Right cardiac atrium (tissue), 5 donors: Measurements from ENCODE around the gene ZNF438. TPM values are rescaled to one million over a fixed set of nuclear protein-coding genes. Genes with fewer than 3 reads are reported as not detected.

Source experiments
- ATAC-seq, 2 donors: fragments of 200-7000 bp; cut with Tn5 transposase; one replicate each; pipeline versions ENCODE4 v1.8.0 to v1.9.1; 2020; ENCODE audit warnings: moderate library complexity in 2 of 2, mild to moderate bottlenecking in 1 of 2
- DNase-seq, 3 donors: peaks; one replicate each; pipeline ENCODE4 v3.0.0-alpha.2; 2020
- H3K27ac ChIP-seq: one replicate; pipeline ENCODE4 v1.5.1; 2013; ENCODE audit warnings: mild to moderate bottlenecking, low read length, control low read depth, moderate library complexity
- H3K27me3 ChIP-seq: one replicate; pipeline ENCODE4 v1.6.1; 2013; ENCODE audit not compliant: control insufficient read depth, insufficient read depth
- H3K4me1 ChIP-seq: one replicate; pipeline ENCODE4 v1.6.1; 2013; ENCODE audit warnings: low read length; ENCODE audit not compliant: control insufficient read depth, insufficient read depth
- H3K4me3 ChIP-seq: one replicate; pipeline ENCODE4 v1.5.1; 2013; ENCODE audit warnings: low read length, control low read depth
- H3K9me3 ChIP-seq: one replicate; pipeline ENCODE4 v1.6.1; 2013; ENCODE audit warnings: low read length; ENCODE audit not compliant: control insufficient read depth
- WGBS: extraction: QIAGEN DNeasy Blood & Tissue Kit; methylation state at CpG from one replicate; pipeline ENCODE4 v1.1.7; 2013; 5-methylcytosine and 5-hydroxymethylcytosine counted together
- intact Hi-C, 4 donors: fragments of 100-400 bp; cut with DNase I; formaldehyde crosslinking; loops; one replicate each; pipeline versions ENCODE4 v1.11.0 to v1.14.0; 2022 to 2023
- polyA plus RNA-seq: library from polyadenylated mRNA; stranded (reverse); fragments of 200-250 nt; gene quantifications from one replicate; pipeline ENCODE4 v1.2.3, GENCODE V29; 2013
- total RNA-seq, 4 donors: library from RNA; stranded (reverse); fragmentation: NEBNext Ultra II Directional; extraction: Animal tissue kit (Norgen Biotek cat#: 25700); gene quantifications; one replicate each; pipeline ENCODE4 v1.2.1, GENCODE V29; 2021
- donor health status: healthy with polysubstance abuse.
- donor health status: DM: no; HTN: yes; CAD: no.
- donor health status: DM: no; HTN: no; CAD: no.
- donor health status: DM: no; HTN: yes; CAD: no; lungs with severe emphysema.
- donor health status: DM: yes; HTN: yes; CAD: no.

ZNF438 gene
- total and polyA plus RNA-seq, 5 donors: 14.9 to 17.1 (median 15.6) TPM

DNA sequence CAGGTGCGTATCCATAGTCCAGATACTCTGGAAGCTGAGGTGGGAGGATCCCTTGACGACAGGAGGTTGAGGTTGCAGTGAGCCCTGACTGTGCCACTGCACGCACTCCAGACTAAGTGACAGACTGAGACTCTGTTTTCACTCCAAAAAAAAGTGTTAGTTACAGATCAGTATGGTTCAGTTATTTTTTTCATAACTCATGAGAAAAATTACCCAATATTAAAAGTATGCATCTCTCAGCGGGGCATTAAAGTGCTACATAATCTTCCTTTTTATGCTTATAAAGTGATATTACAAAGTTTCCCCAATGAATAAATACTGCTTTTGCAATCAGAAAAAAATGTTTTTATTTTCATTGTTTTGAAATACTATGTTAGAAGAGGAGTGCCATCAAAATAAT lies 147.9 kb downstream of the ZNF438 start:
- no peaks in the 10 kb centered on the region for H3K9me3 ChIP-seq
- no peaks in the 10 kb centered on the region for H3K27me3 ChIP-seq
- H3K4me3 ChIP-seq: no peak overlapping the region
- DNase-seq (no peak), ATAC-seq (no peak)
- intact Hi-C loops: no loop called here
- peaks cover 3% of the 10 kb centered on the region for H3K4me1 ChIP-seq
- H3K27ac ChIP-seq: no peak overlapping the region
- WGBS: 63% methylated on average over 4 of the region's 4 CpGs

DNA sequence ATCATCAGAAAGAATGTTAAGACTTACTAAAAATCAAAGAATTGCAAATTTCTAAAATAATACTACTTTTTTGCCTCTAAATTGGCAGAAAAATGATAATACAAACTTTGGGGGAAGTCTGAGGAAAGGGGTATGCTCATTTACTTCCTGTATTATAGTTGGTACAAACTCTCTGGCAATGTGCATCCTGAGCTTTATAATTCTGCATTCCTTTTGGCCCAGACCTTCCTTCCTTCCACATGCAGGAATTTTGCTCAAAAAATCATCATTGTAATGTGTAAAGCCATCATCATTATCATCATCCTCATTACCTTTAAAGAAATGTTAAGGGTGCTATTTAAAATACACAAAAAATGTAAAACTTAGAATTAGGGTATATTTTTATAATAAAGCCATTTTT lies 148.5 kb downstream of the ZNF438 start:
- intact Hi-C loops: no loop called here
- no peak overlapping the region for H3K4me3 ChIP-seq
- no peak for DNase-seq
- no peaks in the 10 kb centered on the region for H3K9me3 ChIP-seq
- no peaks in the 10 kb centered on the region for H3K27me3 ChIP-seq
- ATAC-seq: no peak
- no peak overlapping the region for H3K27ac ChIP-seq
- peaks cover 3% of the 10 kb centered on the region for H3K4me1 ChIP-seq

GRCh38 chr10:30882281-30882680 lies 149.4 kb downstream of the ZNF438 start:
- intact Hi-C loops: no loop called here
- 34% methylated on average over 1 of the region's 1 CpG for WGBS
- DNase-seq (no peak), ATAC-seq (no peak)
- Histone ChIP-seq H3K27me3 (no peaks in the 10 kb centered on the region), H3K9me3 (no peaks in the 10 kb centered on the region), H3K27ac (no peak overlapping the region), H3K4me3 (no peak overlapping the region), H3K4me1 (peaks cover 3% of the 10 kb centered on the region)

- Histone ChIP-seq H3K27ac (no peak overlapping the region), H3K4me3 (no peak overlapping the region), H3K4me1 (peaks cover 3% of the 10 kb centered on the region), H3K27me3 (no peaks in the 10 kb centered on the region), H3K9me3 (no peaks in the 10 kb centered on the region)
- DNase-seq (no peak), ATAC-seq (no peak)
- intact Hi-C loops: no loop called here
- WGBS: 97% methylated on average over 5 of the region's 5 CpGs
Measured at GRCh38 chr10:30878920-30879319, 152.7 kb downstream of the ZNF438 start.

GRCh38 chr10:30877111-30877510 lies 154.6 kb downstream of the ZNF438 start:
- intact Hi-C loops: no loop called here
- H3K27ac ChIP-seq: no peak overlapping the region
- no peaks in the 10 kb centered on the region for H3K27me3 ChIP-seq
- ATAC-seq (no peak), DNase-seq (no peak)
- H3K4me3 ChIP-seq: no peak overlapping the region
- H3K9me3 ChIP-seq: no peaks in the 10 kb centered on the region
- H3K4me1 ChIP-seq: no peaks in the 10 kb centered on the region

DNA sequence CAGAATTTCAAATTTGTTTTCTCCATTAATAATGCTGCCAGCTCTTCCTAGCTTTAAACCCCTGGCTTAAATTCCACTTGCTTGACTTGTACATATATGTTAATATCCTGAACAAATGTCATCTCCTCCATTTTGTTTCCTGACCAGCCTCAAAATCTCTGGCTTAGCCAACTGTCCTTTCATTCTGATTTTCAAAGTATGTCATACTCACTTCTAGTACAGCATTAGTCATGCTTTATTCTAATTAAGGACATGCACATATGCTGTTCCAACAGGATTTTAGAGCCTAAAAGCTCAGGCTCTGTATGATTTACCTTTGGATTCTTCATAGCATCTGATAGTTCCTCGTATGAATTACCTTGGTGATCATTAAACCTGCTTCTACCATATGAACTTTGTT lies 158.3 kb downstream of the ZNF438 start:
- no peak for ATAC-seq
- WGBS: 97% methylated on average over 1 of the region's 1 CpG
- Histone ChIP-seq H3K4me1 (no peaks in the 10 kb centered on the region), H3K9me3 (no peaks in the 10 kb centered on the region), H3K4me3 (no peak overlapping the region), H3K27ac (no peak overlapping the region), H3K27me3 (no peaks in the 10 kb centered on the region)
- DNase-seq: no peak
- intact Hi-C loops: no loop called here

DNA sequence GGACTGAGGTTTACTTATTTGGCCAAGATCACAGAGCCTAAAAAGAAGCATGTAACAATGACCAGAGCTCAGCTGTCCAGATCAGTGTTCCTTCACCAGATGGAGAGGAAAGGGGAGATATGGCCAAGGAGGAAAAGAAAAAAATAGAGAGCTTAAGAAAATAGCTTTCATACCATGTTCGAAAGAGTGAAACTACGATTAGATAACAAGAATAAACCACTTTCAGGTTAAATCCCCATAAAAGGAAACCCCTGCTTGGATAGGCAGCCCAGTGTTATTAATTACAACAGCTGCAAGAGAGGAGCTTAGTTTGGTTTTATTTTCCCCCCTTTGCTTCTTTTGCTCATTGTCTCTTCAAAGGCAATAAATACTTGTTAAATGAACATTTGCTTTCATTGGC lies 160.8 kb downstream of the ZNF438 start:
- Histone ChIP-seq H3K27me3 (no peaks in the 10 kb centered on the region), H3K27ac (no peak overlapping the region), H3K4me3 (no peak overlapping the region), H3K9me3 (no peaks in the 10 kb centered on the region), H3K4me1 (no peaks in the 10 kb centered on the region)
- ATAC-seq (no peak), DNase-seq (no peak)
- intact Hi-C loops: no loop called here
- 66% methylated on average over 2 of the region's 2 CpGs for whole genome bisulfite sequencing

DNA sequence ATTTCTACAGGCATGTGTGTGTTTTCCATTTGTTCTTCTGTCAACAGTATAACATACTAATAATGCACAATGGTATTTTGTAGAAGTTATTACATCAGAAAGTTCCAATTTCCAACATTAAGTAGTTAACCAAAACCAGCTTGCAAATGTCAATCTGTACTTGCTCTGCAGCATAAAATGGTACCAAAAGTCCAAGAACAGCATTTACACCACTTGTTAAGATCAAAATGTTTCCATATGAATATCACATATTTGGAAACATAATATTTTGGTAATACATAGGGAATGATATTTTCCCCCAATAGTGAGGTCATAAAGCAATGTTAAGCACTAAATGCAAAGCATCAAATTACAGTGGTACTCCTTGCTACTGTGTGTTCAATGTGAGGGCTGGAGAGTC lies 162.1 kb downstream of the ZNF438 start:
- Histone ChIP-seq H3K9me3 (no peaks in the 10 kb centered on the region), H3K27me3 (no peaks in the 10 kb centered on the region), H3K4me1 (no peaks in the 10 kb centered on the region), H3K27ac (no peak overlapping the region), H3K4me3 (no peak overlapping the region)
- intact Hi-C loops: no loop called here
- no peak for DNase-seq
- no peak for ATAC-seq

DNA sequence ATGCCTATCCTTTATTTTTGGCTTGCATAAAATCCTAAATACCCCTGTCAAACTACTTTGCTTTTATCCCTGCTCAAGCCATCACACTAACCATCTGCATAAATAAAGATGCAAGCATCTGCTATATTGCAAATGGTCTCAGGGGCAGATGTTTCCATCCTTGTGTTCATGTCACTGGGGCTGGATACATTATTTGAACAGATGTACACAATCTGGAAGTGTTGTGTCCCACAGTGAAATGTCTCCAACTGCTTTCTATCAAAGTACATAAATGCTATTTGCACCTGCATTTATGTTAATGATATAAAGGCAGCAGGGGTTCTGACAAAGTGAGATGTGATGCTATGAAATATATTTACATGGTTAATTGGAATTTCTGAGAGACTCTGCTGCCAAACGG lies 163.1 kb downstream of the ZNF438 start:
- H3K27me3 ChIP-seq: no peaks in the 10 kb centered on the region
- intact Hi-C loops: no loop called here

GRCh38 chr10:30866896-30867295 lies 164.8 kb downstream of the ZNF438 start:
- ATAC-seq (no peak), DNase-seq (no peak)
- no peak overlapping the region for H3K27ac ChIP-seq
- H3K4me3 ChIP-seq: no peak overlapping the region
- WGBS: 91% methylated on average over 2 of the region's 2 CpGs
- no peaks in the 10 kb centered on the region for H3K9me3 ChIP-seq
- peaks cover 2% of the 10 kb centered on the region for H3K4me1 ChIP-seq
- no peaks in the 10 kb centered on the region for H3K27me3 ChIP-seq
- intact Hi-C loops: no loop called here

More for the DNA sequence above, 163.1 kb downstream of the ZNF438 start:
- H3K27ac ChIP-seq: no peak overlapping the region
- 86% methylated on average over 1 of the region's 1 CpG for WGBS
- no peaks in the 10 kb centered on the region for H3K4me1 ChIP-seq
- DNase-seq: no peak
- H3K4me3 ChIP-seq: no peak overlapping the region
- no peak for ATAC-seq
- H3K9me3 ChIP-seq: no peaks in the 10 kb centered on the region

DNA sequence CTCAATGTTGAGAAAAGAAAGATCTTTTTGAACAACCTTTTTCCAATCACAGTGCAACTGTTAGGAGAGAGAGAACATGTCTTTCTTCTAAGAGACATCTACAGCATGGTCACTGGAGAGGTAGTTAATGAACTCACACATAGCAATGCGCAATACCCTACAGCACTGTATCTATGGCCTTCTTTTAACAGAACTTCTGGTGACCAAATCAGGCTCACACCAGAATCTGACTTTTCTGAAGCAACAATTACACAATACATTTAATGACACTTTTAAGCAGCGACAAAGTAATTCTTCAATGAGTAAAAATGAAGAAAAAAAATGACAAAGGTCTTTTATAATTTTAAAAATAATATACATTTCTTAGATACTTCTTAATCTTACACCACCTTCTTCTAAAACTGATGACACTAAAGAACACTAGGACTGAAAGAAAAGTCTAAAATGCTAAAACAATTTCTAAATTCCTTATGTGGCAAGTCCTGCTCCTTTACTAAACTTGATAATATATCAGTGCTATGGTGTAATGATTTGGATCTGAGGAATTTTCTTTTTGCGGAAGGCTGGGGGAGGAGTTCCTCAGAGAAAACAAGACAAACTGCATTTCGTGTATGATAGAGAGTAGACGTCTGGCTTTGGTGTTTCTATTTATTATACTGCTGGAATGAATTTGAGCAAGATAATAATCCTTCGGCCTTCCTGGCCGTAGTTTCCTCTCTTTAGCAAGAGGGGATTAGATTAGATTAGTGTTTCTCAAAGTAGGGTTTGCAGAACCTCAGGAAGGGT lies 166.3 kb downstream of the ZNF438 start:
- no peaks in the 10 kb centered on the region for H3K27me3 ChIP-seq
- H3K4me1 ChIP-seq: peaks cover 2% of the 10 kb centered on the region
- 39% methylated on average over 7 of the region's 7 CpGs for WGBS
- peak in 1 of 2 donors; percentile 58 for ATAC-seq
- intact Hi-C loops: no loop called here
- H3K9me3 ChIP-seq: no peaks in the 10 kb centered on the region
- H3K27ac ChIP-seq: no peak overlapping the region
- DNase-seq: no peak
- no peak overlapping the region for H3K4me3 ChIP-seq
